ENCODE measurements around the gene OR8H1.

Gene OR8H1

DNA sequence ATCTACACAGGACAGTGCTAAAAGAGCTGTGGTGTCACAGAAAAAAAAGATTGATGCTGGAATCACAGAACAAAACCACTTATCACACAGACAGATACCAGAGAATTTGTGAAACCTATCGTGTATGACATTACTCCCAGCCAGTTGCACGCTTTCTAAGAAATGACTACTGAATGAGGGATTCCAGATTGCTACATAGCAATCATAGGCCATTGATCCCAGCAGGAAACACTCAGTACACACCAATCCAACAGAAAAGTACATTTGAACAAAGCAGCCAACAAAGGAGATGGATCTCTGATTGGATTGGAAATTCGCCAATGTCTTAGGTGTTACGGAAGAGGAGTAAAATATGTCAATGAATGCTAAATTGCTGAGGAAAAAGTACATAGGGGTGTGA lies 4.8 kb upstream of the OR8H1 start:
- no peak for DNase-seq (ENCODE audit: extremely low read depth, low read depth)
- no peak overlapping the region for H3K4me3 ChIP-seq (replicated peaks; ENCODE audit: low read depth, low read length)
- no peak for TF ChIP-seq CTCF (IDR thresholded peaks at IDR 0.05; ENCODE audit: low read depth, low read length, missing control alignments)

DNA sequence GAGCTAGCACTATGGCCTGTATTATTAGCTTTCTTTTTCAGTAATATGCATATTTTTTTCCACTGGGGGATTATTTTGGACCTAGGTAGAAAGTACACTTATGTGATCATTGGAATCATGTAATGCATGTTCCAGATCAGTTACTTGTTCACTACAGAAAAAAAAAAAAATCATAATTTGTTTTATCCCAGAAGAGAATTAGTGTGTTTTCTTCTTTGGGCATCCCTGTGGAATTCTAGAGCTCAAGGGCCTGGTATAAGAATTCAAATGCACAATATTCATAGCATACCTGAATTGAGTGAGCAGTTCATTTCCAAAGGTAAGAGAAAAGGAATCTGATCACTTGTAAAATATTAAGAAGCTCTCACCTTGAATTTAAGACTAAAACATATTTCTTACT lies 18.2 kb downstream of the OR8H1 start, which contains the start of gene OR5T1:
Gene OR5T1 (plus strand): TSS at position 301 of the 400 bp plus-strand sequence. CDS start 1,485 bp downstream, outside the sequence.
- no peak for DNase-seq (ENCODE audit: extremely low read depth, low read depth)
- TF ChIP-seq CTCF (IDR thresholded peaks at IDR 0.05; ENCODE audit: low read depth, low read length, missing control alignments): no peak
- no peak within 1 kb of the TSS for H3K4me3 ChIP-seq (replicated peaks; ENCODE audit: low read depth, low read length)

GRCh38 chr11:56271092-56271491 lies 21.0 kb downstream of the OR8H1 start:
- no peak for DNase-seq (ENCODE audit: extremely low read depth, low read depth)
- no peak overlapping the region for H3K4me3 ChIP-seq (replicated peaks; ENCODE audit: low read depth, low read length)
- TF ChIP-seq CTCF (IDR thresholded peaks at IDR 0.05; ENCODE audit: low read depth, low read length, missing control alignments): no peak

DNA sequence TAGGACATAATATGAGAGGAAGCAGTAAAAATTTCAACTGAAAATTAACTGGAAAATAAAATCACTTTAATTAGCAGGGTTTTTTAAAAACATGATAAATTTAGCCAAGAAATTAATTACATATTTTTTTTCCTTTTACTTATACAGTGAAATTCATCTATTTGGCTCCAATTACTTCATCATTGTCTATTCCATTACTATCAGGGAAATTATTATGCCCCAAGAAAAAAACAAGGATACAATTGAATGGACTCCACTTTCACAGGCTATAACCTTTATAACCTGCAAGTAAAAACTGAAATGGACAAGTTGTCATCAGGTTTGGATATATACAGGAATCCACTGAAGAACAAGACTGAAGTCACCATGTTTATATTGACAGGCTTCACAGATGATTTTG lies 40.1 kb downstream of the OR8H1 start, which contains the start of gene OR5T3:
Gene OR5T3 (plus strand): TSS at position 301 of the 400 bp plus-strand sequence. CDS start 0 bp downstream, at position 301.
- DNase-seq (ENCODE audit: extremely low read depth, low read depth): no peak
- no peak within 1 kb of the TSS for H3K4me3 ChIP-seq (replicated peaks; ENCODE audit: low read depth, low read length)
- TF ChIP-seq CTCF (IDR thresholded peaks at IDR 0.05; ENCODE audit: low read depth, low read length, missing control alignments): no peak
